Measurements from ENCODE around the gene SLC9A3. TPM values are rescaled to one million over a fixed set of nuclear protein-coding genes. Genes with fewer than 3 reads are reported as not detected.

SLC9A3 gene
- total and polyA plus RNA-seq, 3 experiments from 2014 or later: 2.4 to 2.6 (median 2.5) TPM

DNA sequence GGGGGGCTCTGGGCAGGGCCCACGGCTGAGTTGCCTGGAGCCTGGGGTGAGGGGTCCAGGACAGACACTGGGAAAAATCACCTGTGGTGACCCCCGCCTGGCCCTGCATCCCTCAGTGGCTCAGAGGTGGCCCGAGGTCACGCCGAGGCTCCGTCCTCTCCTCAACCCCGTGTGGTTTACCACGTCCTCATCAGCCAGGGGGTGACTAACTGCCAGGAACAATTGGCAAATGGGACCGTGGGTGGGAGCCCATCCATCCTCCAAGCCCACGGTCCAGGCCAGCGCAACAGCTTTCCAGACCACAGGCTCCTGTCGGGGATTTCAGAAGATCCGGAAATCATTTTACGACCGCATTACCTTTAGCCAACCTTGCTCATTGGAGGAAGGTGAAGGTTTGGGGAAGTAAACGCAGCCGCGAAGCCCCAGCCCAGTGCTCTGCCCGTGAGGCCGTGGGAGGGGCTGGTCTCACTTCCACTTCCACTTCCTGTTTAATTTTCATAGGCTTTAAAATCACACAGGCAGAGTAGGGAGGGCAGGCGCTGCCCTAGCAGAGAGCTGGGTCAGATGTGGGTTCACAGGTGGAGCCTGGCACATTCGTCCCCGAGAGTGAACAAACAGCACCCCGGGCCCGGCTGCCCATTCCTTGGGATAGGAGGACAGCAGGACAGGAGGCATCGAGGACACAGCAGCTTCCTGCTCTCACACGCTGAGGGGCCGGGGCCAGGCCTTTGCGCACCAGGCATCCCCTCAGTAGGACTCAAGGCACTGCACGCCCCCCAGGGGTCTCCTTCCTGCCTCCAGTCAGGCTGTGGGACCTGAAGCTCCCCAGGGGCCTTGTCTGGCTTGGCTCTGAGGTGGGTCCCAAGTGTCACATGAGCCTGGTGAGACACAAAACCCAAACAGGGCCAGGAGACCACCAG lies 19.8 kb upstream of the SLC9A3 start:
- peak overlapping the region in 7 of 8 donors; percentile 36 to 83 (median 76) for H3K27ac Mint-ChIP-seq
- peak overlapping the region; percentile 60 for H3K4me3 ChIP-seq (ENCODE audit: low read length)
- peak in 3 of 5 donors; percentile 26 to 58 (median 38) for DNase-seq
- H3K36me3 Mint-ChIP-seq: peaks cover 0 to under 1% (median 0%) of the 10 kb centered on the region in 3 donors
- peaks cover 14% of the 10 kb centered on the region for H3K4me1 ChIP-seq (ENCODE audit: insufficient read depth, low read length)
- peaks cover 3% of the 10 kb centered on the region for H3K27me3 ChIP-seq (ENCODE audit: insufficient read depth, low read length, poor library complexity, severe bottlenecking)
- no peaks in the 10 kb centered on the region for H3K9me3 Mint-ChIP-seq
- H3K36me3 ChIP-seq (ENCODE audit: insufficient read depth, low read length): no peaks in the 10 kb centered on the region
- H3K4me3 Mint-ChIP-seq: peak overlapping the region in 6 of 7 donors; percentile 66 to 80 (median 74)
- H3K9me3 ChIP-seq (ENCODE audit: low read length): no peaks in the 10 kb centered on the region
- no peak overlapping the region for H3K27ac ChIP-seq (ENCODE audit: low read depth, low read length)
- H3K27me3 Mint-ChIP-seq: peaks cover 7 to 10% of the 10 kb centered on the region in 2 donors
- H3K4me1 Mint-ChIP-seq: peaks cover 9 to 26% (median 12%) of the 10 kb centered on the region in 3 donors
- POLR2A ChIA-PET: interaction anchor here (1.2 kb wide), 1 partner anchor 71 kb away, joined by 3 read pairs; no protein-coding TSS in a partner anchor
- CTCF ChIA-PET: interaction anchor here (0.8 to 0.9 kb wide), 2 partner anchors 12 to 71 kb away, joined by 3 read pairs; no protein-coding TSS in a partner anchor

DNA sequence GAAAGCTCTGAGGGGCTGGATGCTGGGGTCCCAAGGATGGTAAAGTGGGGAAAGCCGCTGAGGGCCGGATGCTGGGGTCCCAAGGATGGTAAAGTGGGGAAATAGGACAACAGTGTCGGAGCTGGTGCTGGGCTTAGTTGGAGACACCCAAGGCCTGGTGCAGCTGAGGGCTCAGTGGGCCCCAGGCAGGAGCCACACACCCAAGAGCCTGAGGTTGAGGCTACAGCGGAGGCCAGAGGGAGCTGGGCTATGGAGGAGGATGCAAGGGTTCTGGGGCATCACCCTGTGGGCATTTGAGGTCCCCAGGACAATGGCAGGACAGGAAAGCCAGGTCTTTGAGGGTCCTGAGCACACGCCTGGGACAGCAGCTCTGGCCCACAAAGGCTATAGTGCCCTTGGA lies 19.1 kb upstream of the SLC9A3 start:
- Histone ChIP-seq H3K36me3 (ENCODE audit: insufficient read depth, low read length) (no peaks in the 10 kb centered on the region), H3K9me3 (ENCODE audit: low read length) (no peaks in the 10 kb centered on the region), H3K27ac (ENCODE audit: low read depth, low read length) (no peak overlapping the region), H3K4me1 (ENCODE audit: insufficient read depth, low read length) (peaks cover 14% of the 10 kb centered on the region), H3K4me3 (ENCODE audit: low read length) (peak overlapping the region; percentile 60), H3K27me3 (ENCODE audit: insufficient read depth, low read length, poor library complexity, severe bottlenecking) (peaks cover 3% of the 10 kb centered on the region)
- no peak for DNase-seq
- Mint-ChIP-seq H3K36me3 (no peaks in the 10 kb centered on the region), H3K4me3 (peak overlapping the region in 6 of 7 donors; percentile 66 to 80 (median 74)), H3K9me3 (no peaks in the 10 kb centered on the region), H3K27ac (peak overlapping the region in 2 of 8 donors; percentile 63 to 68), H3K27me3 (peaks cover 6 to 7% of the 10 kb centered on the region in 2 donors), H3K4me1 (peaks cover 9 to 26% (median 12%) of the 10 kb centered on the region in 3 donors)
- POLR2A ChIA-PET: no interaction called here
- CTCF ChIA-PET: interaction anchor here (0.8 kb wide), 1 partner anchor 12 kb away, joined by 3 read pairs; no protein-coding TSS in a partner anchor

DNA sequence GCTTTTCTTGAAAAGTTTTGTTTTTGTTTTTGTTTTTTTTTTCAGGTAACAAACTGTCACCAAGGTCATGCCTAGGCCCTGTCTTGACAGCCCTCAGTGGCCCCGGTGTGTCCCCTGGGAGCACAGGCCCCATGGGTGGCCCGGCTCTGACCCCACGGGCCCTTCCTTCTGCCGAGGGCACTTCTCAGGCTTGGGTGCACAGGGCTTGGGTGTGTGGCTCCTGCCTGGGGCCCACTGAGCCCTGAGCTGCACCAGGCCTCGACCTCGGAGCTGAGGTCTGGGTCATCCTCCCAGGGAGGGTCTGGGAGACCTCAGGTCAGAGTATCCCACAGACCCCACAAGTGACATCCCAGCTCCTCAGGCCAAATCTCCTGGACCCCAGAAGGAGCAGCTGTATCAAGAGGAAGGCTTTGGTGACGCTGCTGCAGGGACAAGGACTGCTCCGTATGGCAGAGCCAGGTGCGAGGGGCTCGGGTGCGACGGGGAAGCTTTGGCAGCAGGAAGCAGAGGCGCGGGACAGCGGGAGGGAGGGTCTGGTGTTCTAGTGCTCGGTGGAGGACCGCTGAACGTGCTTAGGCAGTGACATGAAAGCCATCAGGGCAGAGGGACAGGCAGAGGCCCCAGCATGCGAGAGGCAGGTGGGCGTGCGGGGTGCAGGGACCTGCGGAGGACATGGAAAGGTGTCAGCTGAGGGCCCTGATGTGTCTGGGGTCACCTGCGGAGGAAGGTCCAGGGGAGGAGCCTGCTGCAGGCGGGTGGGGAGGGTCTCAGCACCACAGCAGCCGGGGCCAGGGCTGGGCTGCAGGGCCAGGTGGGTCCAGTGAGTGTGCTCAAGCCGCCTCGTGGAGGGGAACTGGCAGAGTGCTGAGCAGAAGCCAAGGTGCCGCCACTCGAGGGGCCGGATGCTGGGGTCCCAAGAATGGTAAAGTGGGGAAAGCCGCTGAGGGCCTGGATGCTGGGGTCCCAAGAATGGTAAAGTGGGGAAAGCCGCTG lies 18.4 kb upstream of the SLC9A3 start:
- Histone ChIP-seq H3K9me3 (ENCODE audit: low read length) (no peaks in the 10 kb centered on the region), H3K36me3 (ENCODE audit: insufficient read depth, low read length) (no peaks in the 10 kb centered on the region), H3K4me3 (ENCODE audit: low read length) (no peak overlapping the region), H3K4me1 (ENCODE audit: insufficient read depth, low read length) (peaks cover 14% of the 10 kb centered on the region), H3K27ac (ENCODE audit: low read depth, low read length) (no peak overlapping the region), H3K27me3 (ENCODE audit: insufficient read depth, low read length, poor library complexity, severe bottlenecking) (peaks cover 3% of the 10 kb centered on the region)
- H3K27ac Mint-ChIP-seq: peak overlapping the region in 4 of 8 donors; percentile 47 to 82 (median 68)
- peak overlapping the region in 4 of 7 donors; percentile 20 to 78 (median 76) for H3K4me3 Mint-ChIP-seq
- ChIA-PET POLR2A (no interaction called here), CTCF (interaction anchor here (0.8 kb wide), 1 partner anchor 11 kb away, joined by 3 read pairs; no protein-coding TSS in a partner anchor)
- H3K27me3 Mint-ChIP-seq: peaks cover 0 to 2% of the 10 kb centered on the region in 2 donors
- H3K4me1 Mint-ChIP-seq: peaks cover 9 to 26% (median 12%) of the 10 kb centered on the region in 3 donors
- peak in 1 of 5 donors; percentile 40 for DNase-seq
- H3K36me3 Mint-ChIP-seq: no peaks in the 10 kb centered on the region
- no peaks in the 10 kb centered on the region for H3K9me3 Mint-ChIP-seq

- Histone ChIP-seq H3K9me3 (ENCODE audit: low read length) (no peaks in the 10 kb centered on the region), H3K4me3 (ENCODE audit: low read length) (no peak overlapping the region), H3K36me3 (ENCODE audit: insufficient read depth, low read length) (no peaks in the 10 kb centered on the region), H3K27me3 (ENCODE audit: insufficient read depth, low read length, poor library complexity, severe bottlenecking) (peaks cover 3% of the 10 kb centered on the region), H3K4me1 (ENCODE audit: insufficient read depth, low read length) (peaks cover 14% of the 10 kb centered on the region), H3K27ac (ENCODE audit: low read depth, low read length) (no peak overlapping the region)
- DNase-seq: peak in 1 of 5 donors; percentile 41
- Mint-ChIP-seq H3K36me3 (no peaks in the 10 kb centered on the region), H3K4me1 (peaks cover 9 to 26% (median 12%) of the 10 kb centered on the region in 3 donors), H3K27me3 (peaks cover 0 to 2% of the 10 kb centered on the region in 2 donors), H3K4me3 (no peak overlapping the region), H3K9me3 (no peaks in the 10 kb centered on the region), H3K27ac (peak overlapping the region in 1 of 8 donors; percentile 69)
- ChIA-PET CTCF (no interaction called here), POLR2A (no interaction called here)
Measured at GRCh38 chr5:541539-542318, 17.5 kb upstream of the SLC9A3 start.

DNA sequence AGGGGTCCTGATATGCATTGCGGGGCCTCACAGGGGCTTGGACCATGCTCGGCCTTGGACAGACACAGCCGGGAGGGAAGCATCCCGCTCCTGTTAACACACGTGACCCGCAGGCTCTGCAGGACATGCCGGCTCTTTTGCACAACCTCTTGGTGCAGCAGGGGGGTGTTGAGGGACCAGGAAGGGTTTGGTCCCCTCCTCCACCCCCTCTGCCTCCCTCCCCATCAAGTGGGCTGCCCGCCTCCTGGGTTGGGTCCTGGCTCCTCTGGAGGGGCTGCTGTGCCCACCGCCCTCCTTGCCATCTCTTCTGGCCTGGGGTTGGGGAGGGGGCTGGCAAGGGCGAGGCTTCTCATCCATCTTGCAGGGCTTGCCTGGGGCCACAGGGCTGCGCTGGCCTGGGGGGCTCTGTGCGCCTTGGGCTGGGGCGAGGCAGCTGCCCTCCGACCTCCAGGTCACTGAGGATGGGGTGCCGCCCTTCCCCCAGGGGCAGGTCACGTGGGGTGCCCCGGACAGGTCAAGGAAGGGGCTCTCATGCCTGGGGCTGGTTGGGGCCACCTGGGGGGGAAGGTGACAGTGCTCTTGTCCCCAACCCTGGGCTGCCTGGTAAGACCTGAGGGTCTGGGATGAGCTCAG lies 16.8 kb upstream of the SLC9A3 start:
- no peak overlapping the region for H3K4me3 ChIP-seq (ENCODE audit: low read length)
- CTCF ChIA-PET: no interaction called here
- no peaks in the 10 kb centered on the region for H3K36me3 Mint-ChIP-seq

GRCh38 chr5:540071-540905 lies 16.0 kb upstream of the SLC9A3 start:
- Mint-ChIP-seq H3K27ac (no peak overlapping the region), H3K9me3 (no peaks in the 10 kb centered on the region), H3K4me3 (no peak overlapping the region), H3K4me1 (peaks cover 9 to 25% (median 12%) of the 10 kb centered on the region in 3 donors), H3K36me3 (no peaks in the 10 kb centered on the region), H3K27me3 (peaks cover 2 to 3% of the 10 kb centered on the region in 2 donors)
- H3K9me3 ChIP-seq (ENCODE audit: low read length): no peaks in the 10 kb centered on the region
- H3K27me3 ChIP-seq (ENCODE audit: insufficient read depth, low read length, poor library complexity, severe bottlenecking): no peaks in the 10 kb centered on the region
- CTCF ChIA-PET: interaction anchor here (1.1 kb wide), 1 partner anchor 11 kb away, joined by 3 read pairs; no protein-coding TSS in a partner anchor
- H3K4me1 ChIP-seq (ENCODE audit: insufficient read depth, low read length): peaks cover 14% of the 10 kb centered on the region
- DNase-seq: peak in 1 of 5 donors; percentile 38
- H3K27ac ChIP-seq (ENCODE audit: low read depth, low read length): no peak overlapping the region
- POLR2A ChIA-PET: no interaction called here
- no peak overlapping the region for H3K4me3 ChIP-seq (ENCODE audit: low read length)
- no peaks in the 10 kb centered on the region for H3K36me3 ChIP-seq (ENCODE audit: insufficient read depth, low read length)

More for the DNA sequence above, 16.8 kb upstream of the SLC9A3 start:
- DNase-seq: peak in 1 of 5 donors; percentile 38
- no peaks in the 10 kb centered on the region for H3K36me3 ChIP-seq (ENCODE audit: insufficient read depth, low read length)
- H3K4me1 Mint-ChIP-seq: peaks cover 9 to 26% (median 12%) of the 10 kb centered on the region in 3 donors
- no peak overlapping the region for H3K27ac ChIP-seq (ENCODE audit: low read depth, low read length)
- H3K9me3 Mint-ChIP-seq: no peaks in the 10 kb centered on the region
- H3K27me3 Mint-ChIP-seq: peaks cover 2 to 3% of the 10 kb centered on the region in 2 donors
- H3K4me3 Mint-ChIP-seq: no peak overlapping the region
- H3K9me3 ChIP-seq (ENCODE audit: low read length): no peaks in the 10 kb centered on the region
- peaks cover 3% of the 10 kb centered on the region for H3K27me3 ChIP-seq (ENCODE audit: insufficient read depth, low read length, poor library complexity, severe bottlenecking)
- peaks cover 14% of the 10 kb centered on the region for H3K4me1 ChIP-seq (ENCODE audit: insufficient read depth, low read length)
- no peak overlapping the region for H3K27ac Mint-ChIP-seq
- POLR2A ChIA-PET: no interaction called here
